ENCODE data around the gene SALL3. TPM values are rescaled to one million over a fixed set of nuclear protein-coding genes. Genes with fewer than 3 reads are reported as not detected.

Gene SALL3
- total RNA-seq, 2 experiments from 2014 or later, result not detected

GRCh38 chr18:78981989-78982620 is 2.5 kb downstream of the SALL3 start:
- H3K27ac Mint-ChIP-seq, result no peak overlapping the region
- H3K27me3 Mint-ChIP-seq, result peaks cover 73% of the 10 kb centered on the region
- peaks cover 16% of the 10 kb centered on the region for H3K4me1 Mint-ChIP-seq
- H3K9me3 Mint-ChIP-seq, result peaks cover 5% of the 10 kb centered on the region
- DNase-seq, result no peak
- H3K36me3 Mint-ChIP-seq, result peaks cover 3% of the 10 kb centered on the region
- H3K4me3 Mint-ChIP-seq, result no peak overlapping the region

GRCh38 chr18:78983512-78983911 is 3.9 kb downstream of the SALL3 start:
- Mint-ChIP-seq H3K4me1 (peaks cover 11% of the 10 kb centered on the region), H3K9me3 (peaks cover 5% of the 10 kb centered on the region), H3K4me3 (no peak overlapping the region), H3K27me3 (peaks cover 73% of the 10 kb centered on the region), H3K27ac (no peak overlapping the region), H3K36me3 (peaks cover 3% of the 10 kb centered on the region)
- no peak for DNase-seq

GRCh38 chr18:78984941-78985784 is 5.5 kb downstream of the SALL3 start:
- H3K4me3 Mint-ChIP-seq, result no peak overlapping the region
- H3K9me3 Mint-ChIP-seq, result peaks cover 5% of the 10 kb centered on the region
- peaks cover 3% of the 10 kb centered on the region for H3K36me3 Mint-ChIP-seq
- no peak for DNase-seq
- H3K27me3 Mint-ChIP-seq, result peaks cover 76% of the 10 kb centered on the region
- H3K27ac Mint-ChIP-seq, result no peak overlapping the region
- peaks cover 11% of the 10 kb centered on the region for H3K4me1 Mint-ChIP-seq

GRCh38 chr18:78986018-78986481 is 6.4 kb downstream of the SALL3 start:
- Mint-ChIP-seq H3K9me3 (peaks cover 5% of the 10 kb centered on the region), H3K27me3 (peaks cover 72% of the 10 kb centered on the region), H3K4me1 (peaks cover 11% of the 10 kb centered on the region), H3K4me3 (no peak overlapping the region), H3K36me3 (peaks cover 3% of the 10 kb centered on the region), H3K27ac (no peak overlapping the region)
- no peak for DNase-seq

- Mint-ChIP-seq H3K27me3 (peaks cover 32% of the 10 kb centered on the region), H3K27ac (no peak overlapping the region), H3K4me3 (no peak overlapping the region), H3K36me3 (no peaks in the 10 kb centered on the region), H3K9me3 (no peaks in the 10 kb centered on the region), H3K4me1 (no peaks in the 10 kb centered on the region)
- no peak for DNase-seq
These were observed 11.8 kb downstream of the SALL3 start for GRCh38 chr18:78991446-78991845.

GRCh38 chr18:78992041-78993011 is 12.7 kb downstream of the SALL3 start:
- no peaks in the 10 kb centered on the region for H3K9me3 Mint-ChIP-seq
- no peaks in the 10 kb centered on the region for H3K36me3 Mint-ChIP-seq
- H3K4me1 Mint-ChIP-seq, result no peaks in the 10 kb centered on the region

GRCh38 chr18:78993014-78993926 is 13.7 kb downstream of the SALL3 start:
- Mint-ChIP-seq H3K4me1 (no peaks in the 10 kb centered on the region), H3K36me3 (no peaks in the 10 kb centered on the region), H3K27me3 (peaks cover 15% of the 10 kb centered on the region), H3K4me3 (no peak overlapping the region), H3K27ac (no peak overlapping the region), H3K9me3 (no peaks in the 10 kb centered on the region)
- DNase-seq, result no peak

More at GRCh38 chr18:78992041-78993011, 12.7 kb downstream of the SALL3 start:
- H3K4me3 Mint-ChIP-seq, result no peak overlapping the region
- H3K27me3 Mint-ChIP-seq, result peaks cover 24% of the 10 kb centered on the region
- DNase-seq, result no peak
- no peak overlapping the region for H3K27ac Mint-ChIP-seq

GRCh38 chr18:78994000-78994399 is 14.4 kb downstream of the SALL3 start:
- Mint-ChIP-seq H3K27ac (no peak overlapping the region), H3K36me3 (no peaks in the 10 kb centered on the region), H3K4me3 (no peak overlapping the region), H3K4me1 (no peaks in the 10 kb centered on the region), H3K27me3 (peaks cover 12% of the 10 kb centered on the region), H3K9me3 (no peaks in the 10 kb centered on the region)
- DNase-seq, result no peak

GRCh38 chr18:78994531-78994930 is 14.9 kb downstream of the SALL3 start:
- Mint-ChIP-seq H3K4me3 (no peak overlapping the region), H3K27ac (no peak overlapping the region), H3K36me3 (no peaks in the 10 kb centered on the region), H3K4me1 (no peaks in the 10 kb centered on the region), H3K27me3 (peaks cover 12% of the 10 kb centered on the region), H3K9me3 (no peaks in the 10 kb centered on the region)
- no peak for DNase-seq

- no peaks in the 10 kb centered on the region for H3K4me1 Mint-ChIP-seq
These were observed 15.5 kb downstream of the SALL3 start for GRCh38 chr18:78994977-78995582.

GRCh38 chr18:78995740-78996395 is 16.2 kb downstream of the SALL3 start:
- DNase-seq, result no peak
- Mint-ChIP-seq H3K36me3 (no peaks in the 10 kb centered on the region), H3K27ac (no peak overlapping the region), H3K4me3 (no peak overlapping the region), H3K9me3 (no peaks in the 10 kb centered on the region), H3K27me3 (peaks cover 15% of the 10 kb centered on the region), H3K4me1 (no peaks in the 10 kb centered on the region)

More at GRCh38 chr18:78994977-78995582, 15.5 kb downstream of the SALL3 start:
- H3K4me3 Mint-ChIP-seq, result no peak overlapping the region
- H3K36me3 Mint-ChIP-seq, result no peaks in the 10 kb centered on the region
- DNase-seq, result no peak
- peaks cover 13% of the 10 kb centered on the region for H3K27me3 Mint-ChIP-seq
- H3K9me3 Mint-ChIP-seq, result no peaks in the 10 kb centered on the region
- H3K27ac Mint-ChIP-seq, result no peak overlapping the region

- no peak overlapping the region for H3K27ac Mint-ChIP-seq
- no peaks in the 10 kb centered on the region for H3K4me1 Mint-ChIP-seq
- H3K9me3 Mint-ChIP-seq, result no peaks in the 10 kb centered on the region
These were observed 17.3 kb downstream of the SALL3 start for GRCh38 chr18:78996741-78997490.

More at GRCh38 chr18:78996741-78997490, 17.3 kb downstream of the SALL3 start:
- no peak for DNase-seq
- Mint-ChIP-seq H3K4me3 (no peak overlapping the region), H3K36me3 (no peaks in the 10 kb centered on the region), H3K27me3 (peaks cover 13% of the 10 kb centered on the region)
